GM21737 (cell line): ENCODE measurements around the gene SCNN1A.

Source experiments
- ATAC-seq: cut with Tn5 transposase; IDR thresholded peaks from one replicate; pipeline ENCODE4 v1.9.1; 2021; ENCODE audit warnings: mild to moderate bottlenecking, moderate library complexity; ENCODE audit not compliant: unreplicated experiment

The SCNN1A gene

DNA sequence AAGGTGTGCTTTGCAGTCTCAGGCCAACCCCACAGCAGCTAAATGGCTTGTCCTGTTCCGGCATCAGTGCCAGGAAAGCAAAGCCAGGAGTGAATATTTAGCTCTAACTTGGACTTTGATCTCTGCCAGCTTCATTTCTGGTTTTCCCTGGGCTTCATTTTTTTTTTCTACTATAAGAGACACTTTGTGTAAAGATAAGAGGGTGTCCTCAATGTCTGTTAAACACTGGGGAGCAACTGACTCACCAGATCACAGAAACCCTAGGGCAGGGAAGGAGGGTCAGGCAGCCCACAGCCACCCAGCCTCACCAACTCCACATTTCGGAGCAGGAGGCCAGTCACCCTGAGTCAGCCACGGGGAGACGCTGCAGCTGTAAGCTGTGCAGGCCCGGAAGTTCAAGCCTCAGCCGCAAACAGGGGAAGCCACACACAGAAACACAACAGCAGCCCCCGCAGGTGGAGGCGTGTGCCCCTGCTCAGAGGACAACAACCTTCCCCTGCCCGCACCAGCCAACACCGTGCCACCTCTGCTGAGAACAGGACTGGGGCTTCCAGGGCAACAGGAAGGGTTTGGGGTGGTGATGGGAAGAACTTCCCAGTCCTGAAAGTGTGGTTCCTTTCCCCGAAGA lies 39.8 kb downstream of the SCNN1A start:
- ATAC-seq, result peak; percentile 62

DNA sequence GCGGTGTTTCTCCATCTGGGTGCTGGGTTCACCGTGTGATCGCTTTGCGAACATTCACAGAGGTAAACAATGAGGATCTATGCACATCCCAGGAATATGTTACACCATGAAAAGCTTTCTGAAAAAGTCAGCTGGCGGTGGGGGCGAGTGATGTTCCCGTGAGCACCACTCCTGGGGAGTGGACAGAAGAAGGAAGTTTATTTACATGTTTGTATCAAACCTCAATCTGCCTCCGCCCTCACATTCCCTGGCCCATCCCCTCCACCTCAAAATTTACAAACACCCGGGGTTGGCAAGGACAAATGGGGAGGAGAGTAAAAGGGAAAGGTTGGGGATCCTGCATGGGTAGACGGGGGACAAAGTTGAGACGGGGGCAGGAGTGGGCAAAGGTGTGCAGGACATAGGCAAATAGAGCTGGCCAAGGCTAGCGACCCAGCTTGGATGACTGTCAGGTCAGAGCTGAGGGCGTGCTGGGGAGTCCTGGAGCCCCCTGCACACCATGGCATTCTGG lies 40.4 kb downstream of the SCNN1A start:
- no peak for ATAC-seq

DNA sequence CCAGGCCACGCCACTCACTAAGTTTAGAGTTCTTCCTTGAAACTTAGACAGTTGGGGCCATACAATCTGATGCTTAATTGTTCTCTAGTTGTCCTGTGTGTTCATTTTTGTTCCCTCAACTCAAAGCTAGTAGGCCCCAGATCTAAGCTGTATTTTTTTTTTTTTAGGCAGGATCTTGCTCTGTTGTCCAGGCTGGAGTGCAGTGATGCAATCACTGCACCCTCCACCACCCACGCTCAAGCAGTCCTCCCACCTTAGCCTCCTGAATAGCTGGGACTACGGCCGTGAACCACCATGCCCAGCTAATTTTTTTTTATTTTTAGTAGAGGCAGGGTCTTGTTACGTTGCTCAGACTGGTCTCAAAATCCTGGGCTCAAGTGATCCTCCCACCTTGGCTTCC lies 41.0 kb downstream of the SCNN1A start:
- ATAC-seq, result no peak

DNA sequence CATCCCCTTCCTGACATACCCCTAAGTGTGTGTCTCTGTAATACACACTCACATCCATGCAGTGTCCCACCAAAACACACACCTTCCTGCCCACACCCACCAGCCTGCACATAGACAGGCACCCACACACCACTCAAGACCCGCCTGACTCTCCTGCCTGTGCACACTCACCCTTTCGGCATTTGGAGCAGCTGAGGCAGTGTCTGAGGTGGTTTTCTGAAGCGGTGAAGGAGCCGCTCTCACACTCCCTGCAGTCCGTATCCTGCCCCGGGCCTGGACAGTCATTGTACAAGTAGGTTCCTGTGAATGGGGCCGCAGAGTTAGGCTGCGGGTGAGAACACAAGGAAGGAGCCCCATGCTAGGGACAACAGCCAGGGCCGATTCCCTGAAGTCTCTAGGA lies 41.8 kb downstream of the SCNN1A start:
- no peak for ATAC-seq

- no peak for ATAC-seq
Observed at GRCh38 chr12:6333029-6333428, 42.3 kb downstream of the SCNN1A start.

DNA sequence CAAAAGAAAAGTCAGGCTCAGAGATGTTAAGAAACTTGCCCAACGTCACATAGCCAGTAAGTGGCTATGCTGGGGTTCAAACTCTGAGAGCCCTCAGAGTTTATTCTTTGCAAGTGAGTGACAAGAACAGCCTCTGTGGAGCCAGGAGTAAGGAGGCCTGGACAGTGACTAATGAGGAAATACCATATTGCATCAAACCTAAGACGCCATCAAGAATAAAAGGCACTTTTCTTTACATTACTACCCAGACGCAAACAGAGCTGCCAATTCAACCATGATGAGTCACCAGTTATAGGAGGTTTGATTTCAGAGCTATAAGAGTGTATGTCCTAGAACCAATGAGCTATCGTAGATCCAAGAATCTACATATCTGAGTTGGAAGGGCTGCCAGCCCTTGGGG lies 42.9 kb downstream of the SCNN1A start:
- no peak for ATAC-seq

DNA sequence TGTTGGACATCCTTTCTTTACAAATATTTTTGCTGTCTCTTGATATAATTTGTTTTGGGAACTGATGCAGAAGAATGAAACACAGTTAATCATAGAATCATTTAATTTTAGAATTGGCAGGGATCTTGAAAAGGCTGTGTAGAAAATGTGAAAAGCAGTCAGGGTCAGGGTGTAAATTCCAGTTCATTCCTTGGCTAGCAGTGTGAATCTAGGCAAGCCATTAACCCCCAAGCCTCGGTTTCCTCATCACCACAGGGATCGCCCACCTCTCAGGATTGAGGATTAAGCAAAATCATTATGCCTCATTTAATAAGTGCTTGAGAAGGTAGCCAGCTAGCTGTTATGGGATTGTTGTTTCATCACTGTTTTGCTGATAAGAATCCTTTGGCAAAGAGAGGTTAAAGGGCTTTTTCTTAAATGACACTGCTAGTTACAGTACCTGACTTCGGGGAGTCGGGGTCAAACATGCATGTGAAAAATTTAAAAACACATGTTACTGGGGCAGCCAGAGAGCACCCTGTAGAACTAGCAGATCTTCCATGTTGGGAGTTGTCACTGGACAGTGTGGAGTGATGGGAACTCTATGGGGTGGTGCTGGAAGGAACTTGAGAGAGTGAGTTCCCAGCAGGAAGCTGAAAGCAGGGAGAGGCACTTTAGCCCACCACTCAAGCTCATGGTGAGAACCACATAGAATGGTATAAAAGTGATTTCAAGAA lies 44.2 kb downstream of the SCNN1A start:
- no peak for ATAC-seq

- no peak for ATAC-seq
Observed at GRCh38 chr12:6330192-6330591, 45.2 kb downstream of the SCNN1A start.

- ATAC-seq, result no peak
Observed at GRCh38 chr12:6329703-6330064, 45.7 kb downstream of the SCNN1A start.

DNA sequence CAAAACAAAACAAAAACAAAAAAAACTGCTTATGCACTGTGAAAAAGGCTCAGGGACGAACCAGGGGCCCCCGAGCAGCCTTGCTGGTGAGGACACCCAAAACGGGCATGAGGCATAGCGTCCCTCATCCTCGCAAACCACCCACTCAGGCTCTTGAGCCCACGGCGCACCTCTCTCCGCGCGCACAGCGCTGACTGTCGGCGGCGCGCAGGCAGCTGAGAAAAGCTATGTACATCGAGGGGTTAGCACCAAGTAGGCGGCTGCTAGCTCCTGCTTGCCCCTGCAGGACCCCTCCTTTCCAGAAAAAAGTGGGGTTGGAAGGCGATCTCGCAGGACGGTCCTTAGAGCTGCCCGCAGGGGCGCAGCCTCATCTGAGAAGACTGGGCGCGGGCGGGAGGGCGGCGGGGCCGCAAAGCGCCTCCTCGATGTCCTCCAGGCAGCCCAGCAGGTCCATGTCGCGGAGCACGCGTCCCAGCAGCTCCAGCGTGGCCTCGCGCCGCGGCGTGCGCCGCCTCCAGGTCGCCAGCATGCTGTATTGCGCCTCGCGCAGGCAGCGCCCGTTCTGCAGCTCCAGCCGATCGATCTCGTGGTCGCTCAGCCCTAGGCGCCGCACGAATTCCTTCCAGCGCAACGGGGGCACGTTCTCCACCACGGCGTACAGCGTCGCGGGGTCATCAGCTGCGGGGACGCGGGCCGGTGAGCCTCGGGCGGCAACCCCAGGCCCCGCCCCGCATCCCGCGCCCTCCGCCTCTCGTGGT lies 46.2 kb downstream of the SCNN1A start:
- ATAC-seq, result no peak

GRCh38 chr12:6328045-6328779 lies 47.2 kb downstream of the SCNN1A start:
- ATAC-seq, result no peak

- ATAC-seq, result no peak
Observed at GRCh38 chr12:6327229-6328041, 47.9 kb downstream of the SCNN1A start.

- no peak for ATAC-seq
Observed at GRCh38 chr12:6326316-6327228, 48.8 kb downstream of the SCNN1A start.

DNA sequence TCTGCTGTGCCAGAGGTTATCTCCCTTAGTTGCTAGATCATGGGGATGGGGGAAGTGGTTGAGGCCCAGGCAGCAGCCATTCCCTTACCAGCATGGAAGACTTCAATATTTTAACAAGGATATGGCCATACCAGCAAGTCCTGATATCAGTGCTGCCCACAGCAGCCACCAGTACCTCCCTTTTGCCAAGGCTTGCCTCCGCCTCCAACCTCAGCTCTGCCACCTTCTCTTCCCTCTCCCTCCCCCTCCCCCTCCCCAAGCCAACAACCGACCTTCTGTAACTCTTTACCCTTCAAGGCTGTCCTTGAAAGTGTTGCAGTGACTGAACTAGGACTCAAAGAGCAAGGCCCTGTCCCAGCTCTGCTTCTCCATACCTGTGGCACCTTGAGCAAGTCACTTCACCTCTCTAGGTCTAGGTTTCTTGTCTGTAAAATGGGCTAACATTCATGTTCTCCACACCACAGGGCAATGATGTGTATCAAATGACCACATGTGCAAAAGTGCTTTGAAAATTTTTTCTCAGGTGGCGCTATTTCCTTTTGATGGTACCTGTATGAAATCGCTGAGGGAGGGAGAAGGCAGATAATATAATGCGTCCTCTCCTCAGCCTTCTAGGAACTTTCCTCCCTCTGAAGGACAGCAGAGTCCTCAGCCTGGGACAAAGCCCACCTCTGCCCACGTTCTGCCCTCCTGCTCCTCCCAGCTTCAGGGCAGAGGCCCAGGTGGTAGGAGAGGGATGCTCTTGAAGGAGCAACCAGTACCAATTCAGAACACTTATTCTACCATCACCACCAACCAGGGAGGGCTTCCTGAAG lies 50.2 kb downstream of the SCNN1A start:
- no peak for ATAC-seq

GRCh38 chr12:6323995-6324711 lies 51.2 kb downstream of the SCNN1A start:
- no peak for ATAC-seq

- no peak for ATAC-seq
Observed at GRCh38 chr12:6323340-6323994, 51.9 kb downstream of the SCNN1A start.

DNA sequence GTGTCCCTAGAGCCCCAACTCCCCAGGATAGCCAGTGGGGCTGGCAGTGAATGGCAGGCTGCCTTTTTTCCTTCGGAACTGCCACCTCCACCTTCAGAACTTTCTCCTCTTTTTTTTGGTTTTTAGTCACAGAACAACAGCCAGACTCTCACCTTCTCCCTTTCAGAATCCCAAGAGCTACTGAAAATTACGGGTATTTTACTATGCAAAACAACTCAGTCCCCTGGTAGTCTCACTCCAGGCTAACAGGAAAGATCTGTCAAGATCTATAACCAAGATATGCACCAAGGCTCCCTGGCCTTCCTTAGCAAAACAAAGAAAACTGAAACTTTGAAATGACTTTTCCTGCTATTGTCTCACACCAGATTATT lies 52.4 kb downstream of the SCNN1A start:
- no peak for ATAC-seq
